ENCODE data around the gene SPEG.

The SPEG gene

GRCh38 chr2:219441451-219442255 lies 7.0 kb downstream of the SPEG start:
- in situ Hi-C loops (cut with MboI; ENCODE audit: low sequenced_read_pairs): no loop called here

- in situ Hi-C loops (cut with MboI; ENCODE audit: low sequenced_read_pairs): no loop called here
Measured at GRCh38 chr2:219442256-219443015, 7.8 kb downstream of the SPEG start.

DNA sequence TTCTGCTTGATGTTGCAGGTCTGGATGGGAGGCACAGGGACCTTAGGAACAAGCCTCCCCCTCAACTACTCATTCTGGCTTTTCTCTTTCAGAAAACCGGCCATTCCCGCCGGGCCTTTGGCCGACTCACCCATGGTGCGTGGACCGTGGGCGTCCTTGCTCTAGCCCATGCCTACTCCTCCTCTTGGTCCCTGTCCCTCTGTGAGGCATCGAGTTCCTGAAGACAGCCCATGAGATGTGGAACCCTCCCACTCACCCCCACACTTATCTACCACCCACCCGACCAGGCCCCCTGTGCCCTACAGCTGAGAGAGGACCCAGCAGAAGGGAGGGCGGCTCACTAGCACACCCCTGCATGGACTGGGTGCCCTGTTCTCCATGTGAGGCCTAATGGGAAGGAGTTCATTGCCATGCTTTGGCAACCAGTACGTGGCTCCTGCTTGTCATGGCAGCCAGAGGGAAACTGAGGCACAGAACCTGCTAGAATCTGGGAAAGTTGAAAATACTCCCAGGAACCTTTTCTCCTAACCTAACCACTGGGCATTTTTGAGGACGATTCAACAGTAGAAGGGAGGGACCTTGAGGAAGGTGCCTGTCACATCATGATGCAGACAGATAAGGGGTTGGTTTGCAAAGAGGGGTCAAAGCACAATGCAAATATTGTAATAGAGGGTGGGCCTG lies 8.5 kb downstream of the SPEG start:
- in situ Hi-C loops (cut with MboI; ENCODE audit: low sequenced_read_pairs): no loop called here

GRCh38 chr2:219443697-219444023 lies 9.0 kb downstream of the SPEG start:
- in situ Hi-C loops (cut with MboI; ENCODE audit: low sequenced_read_pairs): no loop called here

DNA sequence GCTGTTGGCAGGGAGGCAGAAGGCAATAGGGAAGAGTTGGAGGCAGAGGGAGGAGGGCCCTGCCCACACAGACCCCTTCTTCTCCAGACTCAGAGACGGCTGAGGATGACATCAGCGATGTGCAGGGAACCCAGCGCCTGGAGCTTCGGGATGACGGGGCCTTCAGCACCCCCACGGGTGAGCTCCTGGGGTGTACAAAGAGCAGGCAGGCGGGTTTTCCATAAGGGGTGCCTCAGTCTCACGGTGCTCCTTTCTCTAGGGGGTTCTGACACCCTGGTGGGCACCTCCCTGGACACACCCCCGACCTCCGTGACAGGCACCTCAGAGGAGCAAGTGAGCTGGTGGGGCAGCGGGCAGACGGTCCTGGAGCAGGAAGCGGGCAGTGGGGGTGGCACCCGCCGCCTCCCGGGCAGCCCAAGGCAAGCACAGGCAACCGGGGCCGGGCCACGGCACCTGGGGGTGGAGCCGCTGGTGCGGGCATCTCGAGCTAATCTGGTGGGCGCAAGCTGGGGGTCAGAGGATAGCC lies 10.0 kb downstream of the SPEG start:
- in situ Hi-C loops (cut with MboI; ENCODE audit: low sequenced_read_pairs): no loop called here

GRCh38 chr2:219445220-219445640 lies 10.6 kb downstream of the SPEG start:
- in situ Hi-C loops (cut with MboI; ENCODE audit: low sequenced_read_pairs): no loop called here

DNA sequence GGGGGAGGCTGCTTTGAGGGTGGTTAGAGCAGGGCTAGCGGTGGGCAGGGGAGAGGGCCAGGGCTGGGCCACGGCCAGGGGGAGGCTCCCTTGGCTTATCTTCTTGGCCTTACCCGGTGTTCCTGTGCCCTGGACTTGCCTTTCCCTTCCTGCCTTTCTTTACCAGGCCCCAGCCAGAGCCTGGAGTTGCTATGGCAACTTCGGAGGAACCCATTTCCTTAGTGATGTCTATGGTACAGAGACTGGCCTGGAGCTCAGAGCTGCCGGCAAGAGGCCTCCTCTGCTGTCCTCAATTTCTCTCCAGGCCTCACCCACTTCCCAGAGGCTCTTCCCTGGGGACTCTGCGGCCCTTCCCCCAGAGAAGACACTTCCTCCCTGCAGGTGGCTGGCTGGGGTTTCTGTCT lies 11.5 kb downstream of the SPEG start:
- in situ Hi-C loops (cut with MboI; ENCODE audit: low sequenced_read_pairs): no loop called here

GRCh38 chr2:219446689-219447088 lies 12.0 kb downstream of the SPEG start:
- in situ Hi-C loops (cut with MboI; ENCODE audit: low sequenced_read_pairs): no loop called here

DNA sequence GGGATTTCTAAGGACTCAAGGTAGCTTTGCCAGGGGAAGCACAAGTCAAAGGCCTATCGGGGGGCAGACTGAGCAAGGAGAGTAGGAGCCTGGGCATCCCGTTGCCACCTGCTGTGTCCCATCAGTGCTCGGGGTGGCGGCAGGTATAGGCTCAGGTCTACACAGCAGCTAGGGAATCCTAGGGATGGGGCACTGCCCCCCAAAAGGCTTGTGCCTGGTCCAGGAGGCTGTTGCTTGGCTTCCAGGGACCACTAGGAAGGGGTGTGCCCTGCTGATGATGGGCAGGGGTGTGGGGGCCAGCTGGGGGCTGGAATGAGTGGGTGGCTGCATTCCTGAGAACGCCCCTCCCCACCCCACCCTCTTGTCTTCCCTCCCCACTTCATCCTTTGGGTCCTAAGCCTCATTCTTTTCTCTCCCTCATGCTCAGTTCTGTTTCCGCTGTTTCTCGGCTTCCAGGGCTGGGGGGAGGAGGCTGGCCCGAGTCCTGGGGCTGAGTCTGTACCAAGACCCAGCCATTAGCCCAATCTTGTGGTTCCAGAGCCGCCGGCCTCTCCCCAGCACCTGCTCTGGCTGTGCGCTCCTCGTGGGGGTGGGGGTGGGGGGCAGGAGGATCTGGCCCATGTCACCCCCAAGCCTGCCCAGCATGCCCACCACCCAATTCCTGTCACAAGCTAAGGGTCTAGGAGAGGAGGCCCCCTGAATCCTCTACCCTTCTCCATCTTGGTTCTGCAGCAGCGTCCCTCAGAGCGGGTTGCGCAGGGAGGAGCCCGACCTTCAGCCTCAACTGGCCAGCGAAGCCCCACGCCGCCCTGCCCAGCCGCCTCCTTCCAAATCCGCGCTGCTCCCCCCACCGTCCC lies 12.8 kb downstream of the SPEG start:
- in situ Hi-C loops (cut with MboI; ENCODE audit: low sequenced_read_pairs): no loop called here

- in situ Hi-C loops (cut with MboI; ENCODE audit: low sequenced_read_pairs): no loop called here
Measured at GRCh38 chr2:219448099-219448775, 13.6 kb downstream of the SPEG start.

DNA sequence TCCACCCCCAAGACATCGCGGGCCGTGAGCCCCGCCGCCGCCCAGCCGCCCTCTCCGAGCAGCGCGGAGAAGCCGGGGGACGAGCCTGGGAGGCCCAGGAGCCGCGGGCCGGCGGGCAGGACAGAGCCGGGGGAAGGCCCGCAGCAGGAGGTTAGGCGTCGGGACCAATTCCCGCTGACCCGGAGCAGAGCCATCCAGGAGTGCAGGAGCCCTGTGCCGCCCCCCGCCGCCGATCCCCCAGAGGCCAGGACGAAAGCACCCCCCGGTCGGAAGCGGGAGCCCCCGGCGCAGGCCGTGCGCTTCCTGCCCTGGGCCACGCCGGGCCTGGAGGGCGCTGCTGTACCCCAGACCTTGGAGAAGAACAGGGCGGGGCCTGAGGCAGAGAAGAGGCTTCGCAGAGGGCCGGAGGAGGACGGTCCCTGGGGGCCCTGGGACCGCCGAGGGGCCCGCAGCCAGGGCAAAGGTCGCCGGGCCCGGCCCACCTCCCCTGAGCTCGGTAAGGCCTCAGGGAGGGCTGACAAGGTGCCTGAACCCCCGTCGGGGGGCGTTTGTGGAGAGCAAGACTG lies 14.2 kb downstream of the SPEG start:
- in situ Hi-C loops (cut with MboI; ENCODE audit: low sequenced_read_pairs): no loop called here

DNA sequence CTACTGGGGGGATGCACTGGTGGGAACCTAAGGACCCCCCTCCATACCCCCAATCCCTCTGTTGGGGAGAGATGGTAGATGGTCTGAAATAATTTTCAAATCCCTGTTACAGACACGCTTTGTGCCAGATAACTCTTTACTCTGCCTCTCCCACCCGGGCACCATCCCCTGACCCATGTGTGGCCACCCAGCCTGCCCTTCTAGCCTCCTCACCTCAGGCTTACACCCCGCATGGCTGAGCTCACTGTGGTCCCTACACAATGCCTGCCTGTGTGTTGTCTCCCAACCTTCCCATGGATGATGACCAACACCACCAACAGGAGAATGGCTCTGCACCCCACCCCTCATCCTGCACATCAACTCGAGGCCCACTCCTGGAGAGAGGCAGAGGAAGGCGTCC lies 15.0 kb downstream of the SPEG start:
- in situ Hi-C loops (cut with MboI; ENCODE audit: low sequenced_read_pairs): no loop called here

DNA sequence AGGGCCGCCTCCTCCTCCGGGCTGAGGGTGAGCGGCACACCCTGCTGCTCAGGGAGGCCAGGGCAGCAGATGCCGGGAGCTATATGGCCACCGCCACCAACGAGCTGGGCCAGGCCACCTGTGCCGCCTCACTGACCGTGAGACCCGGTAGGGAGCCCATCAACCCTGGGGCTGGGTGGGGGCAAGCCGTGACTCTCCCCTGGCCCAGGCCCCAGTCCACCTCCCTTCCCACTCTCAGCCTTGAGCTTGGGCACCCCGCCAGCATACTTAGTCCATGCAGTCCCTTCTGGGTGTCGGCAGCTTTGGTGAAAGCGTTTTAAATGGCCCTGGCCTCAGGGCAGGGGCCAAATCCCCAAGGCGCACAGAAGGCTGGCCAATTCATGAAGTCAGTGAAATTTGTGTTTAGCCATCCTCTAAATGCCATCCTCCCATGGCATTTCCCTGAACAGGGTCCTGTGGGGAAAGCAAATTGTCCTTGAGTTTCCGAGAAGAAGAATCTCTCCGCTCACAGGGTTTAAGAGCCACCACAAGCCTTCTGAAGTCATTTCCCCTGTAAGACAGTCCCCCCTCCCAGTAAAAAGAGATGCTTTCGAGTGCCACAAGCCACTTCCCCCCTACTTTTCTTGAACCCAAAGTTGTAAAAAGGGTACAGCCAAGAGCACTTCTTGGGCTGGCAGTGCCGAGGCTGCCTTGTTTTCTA lies 17.2 kb downstream of the SPEG start:
- in situ Hi-C loops (cut with MboI; ENCODE audit: low sequenced_read_pairs): no loop called here

DNA sequence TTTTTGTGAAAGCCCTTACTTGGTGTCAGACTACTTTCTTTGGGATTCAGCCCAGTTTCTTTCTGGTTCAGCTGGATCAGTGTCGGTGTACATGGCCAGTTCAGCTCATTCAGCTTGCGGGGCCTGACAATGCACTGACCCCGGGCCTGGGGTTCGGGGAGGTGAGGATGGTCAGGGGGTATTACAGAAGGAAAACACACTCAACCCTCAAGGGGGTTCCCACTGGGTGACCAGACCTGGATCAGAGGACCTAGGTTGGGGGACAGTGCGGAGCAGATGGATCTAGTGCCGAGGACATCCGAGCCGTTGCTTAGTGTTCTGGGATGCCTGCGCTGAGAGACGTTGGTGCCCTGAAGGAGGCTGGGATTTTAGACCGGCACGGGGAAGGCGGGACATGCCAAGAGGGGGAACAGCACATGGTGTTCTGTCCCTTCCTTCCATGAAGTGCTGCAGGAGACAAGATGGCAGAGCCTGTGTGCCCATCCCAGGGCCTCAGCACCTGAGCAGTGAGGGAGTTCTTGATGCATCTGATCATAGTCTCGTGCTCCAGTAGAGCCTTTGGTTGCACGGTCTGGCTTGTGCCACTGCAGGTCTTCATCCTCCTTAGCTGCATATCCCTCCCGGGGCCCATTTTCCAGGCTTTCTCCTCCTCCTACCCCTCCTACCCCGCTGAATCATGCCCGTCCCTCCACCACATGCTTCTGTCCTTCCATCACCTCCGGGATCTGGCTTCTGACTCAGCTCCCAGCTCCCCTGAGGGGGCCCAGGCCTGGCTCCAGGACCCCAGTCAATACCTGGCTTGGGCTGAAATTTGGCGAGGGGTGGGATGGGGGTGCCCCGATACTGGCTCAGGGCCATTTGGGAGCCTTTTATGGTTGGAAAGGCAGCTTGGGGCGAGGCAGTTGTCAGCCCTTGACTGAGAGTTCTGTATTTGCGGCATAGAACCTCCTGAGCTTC lies 18.0 kb downstream of the SPEG start:
- in situ Hi-C loops (cut with MboI; ENCODE audit: low sequenced_read_pairs): no loop called here

DNA sequence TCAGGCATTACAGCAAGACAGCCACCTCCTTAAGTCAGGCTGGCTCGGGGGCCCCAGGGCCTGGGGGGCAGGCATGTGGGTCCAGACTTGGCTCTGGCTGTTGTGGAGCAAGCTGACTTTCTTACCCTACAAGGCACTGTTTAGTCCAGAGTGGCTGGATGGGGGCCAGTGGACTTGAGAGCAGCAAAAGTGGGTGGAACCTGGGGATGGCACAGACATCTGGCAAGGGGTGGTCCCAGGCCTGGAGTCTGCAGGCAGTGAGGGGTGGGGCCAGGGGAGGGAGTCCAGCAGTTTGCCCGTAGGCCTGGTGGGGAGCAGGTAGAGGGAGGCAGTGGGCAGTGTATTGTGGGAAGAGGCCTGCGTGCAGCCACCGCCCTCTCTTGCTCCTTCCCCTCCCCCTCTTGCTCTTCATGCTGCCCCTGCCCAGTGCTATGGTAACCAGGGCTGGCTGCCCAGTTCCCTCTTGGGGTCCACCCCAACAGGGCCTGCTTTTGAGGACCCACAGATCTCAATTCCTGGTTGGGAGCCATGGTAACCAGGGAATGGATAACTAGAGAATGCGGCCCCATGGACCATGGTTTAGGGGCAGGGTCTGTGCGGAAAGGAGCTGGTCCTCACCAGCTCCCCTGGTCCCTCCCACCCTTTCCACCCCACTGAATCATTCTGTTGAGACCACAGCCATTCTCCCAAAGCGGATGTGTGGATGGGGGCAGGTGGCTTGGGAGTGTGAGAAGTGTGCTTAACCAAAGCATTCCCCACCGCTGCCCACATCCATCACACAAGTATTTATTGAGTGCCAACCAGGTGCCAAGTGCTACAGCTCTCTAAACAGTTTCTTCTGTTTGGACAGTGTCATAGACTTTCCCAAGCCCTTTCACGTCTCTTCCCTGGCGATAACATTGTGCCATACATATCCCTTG lies 19.3 kb downstream of the SPEG start:
- in situ Hi-C loops (cut with MboI; ENCODE audit: low sequenced_read_pairs): no loop called here

DNA sequence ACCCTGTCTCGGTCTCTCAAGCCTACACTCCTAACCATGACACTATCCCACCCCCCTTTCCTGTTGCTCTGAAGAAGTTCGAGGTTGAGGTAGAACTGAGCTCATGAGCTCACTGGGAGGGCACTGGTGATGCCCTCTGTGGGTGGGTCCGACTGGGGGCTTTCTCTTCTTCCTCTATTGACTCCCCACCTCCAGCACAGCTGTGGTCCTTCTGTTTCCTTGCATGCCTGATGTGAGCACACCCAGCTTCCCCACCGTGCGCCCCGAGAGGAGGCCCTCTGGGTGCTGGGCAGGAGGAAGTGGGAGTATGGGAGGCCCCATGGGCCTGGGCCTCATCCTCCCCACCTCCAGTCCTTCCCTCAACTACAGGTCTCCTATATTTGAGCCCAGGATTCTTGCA lies 20.9 kb downstream of the SPEG start:
- in situ Hi-C loops (cut with MboI; ENCODE audit: low sequenced_read_pairs): no loop called here

DNA sequence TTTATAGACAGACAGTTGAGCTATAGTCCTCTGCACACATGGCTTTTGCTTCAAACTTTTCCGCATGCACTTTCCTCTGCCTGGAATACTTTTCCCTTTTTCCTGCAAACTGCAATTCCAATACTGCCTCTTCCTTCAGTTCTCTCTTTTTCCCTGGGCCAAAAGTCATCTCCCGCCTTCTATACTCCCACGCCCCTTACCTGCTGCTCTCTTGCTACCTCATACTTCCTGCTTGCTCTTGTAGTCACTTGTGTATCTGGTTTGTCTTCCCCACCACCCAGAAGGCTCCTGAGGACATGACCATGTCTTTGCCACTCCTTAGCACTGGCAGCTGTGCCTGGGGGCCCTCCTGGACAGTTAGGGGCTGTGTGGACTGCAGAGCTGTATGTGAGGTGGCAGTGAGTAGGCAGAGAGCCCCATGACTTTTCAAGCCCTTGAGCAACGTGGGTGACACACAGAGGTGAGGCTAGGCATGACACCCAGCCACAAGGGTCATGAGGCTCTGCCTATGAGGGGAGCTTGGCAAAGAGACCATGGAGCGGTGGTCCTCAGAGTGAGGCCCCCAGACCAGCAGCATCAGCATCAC lies 23.2 kb downstream of the SPEG start:
- in situ Hi-C loops (cut with MboI; ENCODE audit: low sequenced_read_pairs): no loop called here

Measured in HL-60/S4 treated with phorbol 12-myristate 13-acetate at 8.2 ng/mL for 4 days and 3 days (cell line).